GM19452 (cell line): ENCODE measurements around the gene IRF9.

Experiments used
- ATAC-seq: cut with Tn5 transposase; IDR thresholded peaks from one replicate; pipeline ENCODE4 v1.9.1; 2021; ENCODE audit not compliant: unreplicated experiment

Gene IRF9

DNA sequence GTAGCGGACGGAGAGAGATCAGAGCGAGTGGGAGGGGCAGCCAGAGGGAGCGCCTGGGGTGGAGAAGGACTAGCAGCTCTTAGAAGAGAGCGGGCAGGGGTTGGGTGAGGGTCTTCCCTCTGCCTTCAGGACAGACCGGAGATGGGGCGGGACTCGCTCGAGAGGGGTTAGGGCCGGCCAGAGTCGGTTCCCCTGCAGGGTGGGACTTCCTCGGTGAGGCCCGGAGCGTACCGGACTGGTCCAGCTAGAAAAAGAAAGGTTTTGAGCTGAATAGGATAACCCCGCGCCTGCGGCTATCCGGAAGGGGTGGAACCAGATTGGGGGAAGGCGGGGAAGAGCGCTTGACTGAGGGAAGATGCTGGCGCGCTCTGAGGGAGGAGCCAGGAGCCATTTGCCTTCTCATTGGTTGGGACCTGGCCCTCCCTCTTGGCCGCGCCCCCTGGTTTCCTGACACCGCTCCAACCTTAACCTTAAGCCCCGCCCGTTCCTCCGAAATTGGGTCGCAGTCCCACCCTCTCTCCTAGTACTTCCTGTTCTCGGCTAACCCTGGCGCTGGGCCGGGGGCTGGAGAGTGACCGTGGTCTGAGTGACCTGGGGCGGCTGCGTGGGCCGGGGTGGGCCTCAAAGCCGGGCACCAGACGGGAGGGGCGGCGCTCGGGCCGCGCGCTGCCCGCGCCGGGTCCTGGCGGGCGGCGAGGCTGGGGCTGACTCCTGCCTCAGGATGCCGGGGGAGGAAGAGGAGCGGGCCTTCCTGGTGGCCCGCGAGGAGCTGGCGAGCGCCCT is 13.9 kb upstream of the IRF9 start, which contains the start of gene RNF31:
Gene RNF31, plus strand, starts transcription at position 521 of the 783 bp plus-strand sequence. Its CDS starts 201 bp downstream, at position 722.
- peak; percentile 78 for ATAC-seq

DNA sequence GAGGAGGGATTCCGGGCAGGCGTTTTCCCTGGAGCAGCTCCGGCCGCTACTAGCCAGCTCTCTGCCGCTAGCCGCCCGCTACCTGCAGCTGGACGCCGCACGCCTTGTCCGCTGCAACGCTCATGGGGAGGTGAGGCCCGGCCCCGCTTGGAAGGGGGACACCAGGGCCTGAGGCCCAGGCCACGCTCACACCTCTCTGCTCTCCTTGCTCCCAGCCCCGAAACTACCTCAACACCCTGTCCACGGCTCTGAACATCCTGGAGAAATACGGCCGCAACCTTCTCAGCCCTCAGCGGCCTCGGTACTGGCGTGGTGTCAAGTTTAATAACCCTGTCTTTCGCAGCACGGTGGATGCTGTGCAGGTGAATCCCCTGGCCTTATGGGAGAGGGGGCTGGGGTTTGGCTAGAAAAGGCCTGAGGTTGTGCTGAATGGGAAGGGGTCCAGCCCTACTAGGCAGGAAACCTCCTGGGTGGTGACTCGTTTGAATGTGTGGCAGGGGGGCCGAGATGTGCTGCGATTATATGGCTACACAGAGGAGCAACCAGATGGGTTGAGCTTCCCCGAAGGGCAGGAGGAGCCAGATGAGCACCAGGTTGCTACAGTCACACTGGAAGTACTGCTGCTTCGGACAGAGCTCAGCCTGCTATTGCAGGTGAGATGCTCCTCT is 13.2 kb upstream of the IRF9 start:
- ATAC-seq, result no peak

DNA sequence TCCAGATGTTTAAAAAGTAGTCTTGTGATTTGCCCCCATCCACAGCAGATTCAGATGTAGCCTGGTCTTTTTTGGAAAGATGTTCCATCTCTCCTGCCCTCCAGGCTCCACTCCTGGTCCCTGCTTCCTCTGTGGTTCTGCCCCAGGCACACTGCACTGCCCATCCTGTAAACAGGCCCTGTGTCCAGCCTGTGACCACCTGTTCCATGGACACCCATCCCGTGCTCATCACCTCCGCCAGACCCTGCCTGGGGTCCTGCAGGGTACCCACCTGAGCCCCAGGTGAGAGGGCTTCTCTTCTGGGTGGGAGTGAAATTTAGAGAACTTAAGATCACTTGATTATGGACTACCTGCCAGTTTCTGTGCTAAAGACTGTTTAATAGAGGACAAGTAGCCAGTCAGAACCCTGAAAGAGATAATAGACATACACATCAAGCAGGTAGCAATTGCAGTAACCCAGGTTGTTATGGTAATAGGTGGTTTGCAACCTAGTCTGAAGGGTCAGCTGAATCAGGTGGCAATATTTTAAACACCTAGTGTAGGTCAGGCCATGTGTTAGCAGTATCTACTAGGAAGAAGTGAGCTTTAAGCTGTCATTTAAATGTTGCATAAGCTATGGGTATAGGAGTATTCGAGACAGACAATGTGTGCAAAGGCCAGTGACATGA is 11.6 kb upstream of the IRF9 start:
- no peak for ATAC-seq

DNA sequence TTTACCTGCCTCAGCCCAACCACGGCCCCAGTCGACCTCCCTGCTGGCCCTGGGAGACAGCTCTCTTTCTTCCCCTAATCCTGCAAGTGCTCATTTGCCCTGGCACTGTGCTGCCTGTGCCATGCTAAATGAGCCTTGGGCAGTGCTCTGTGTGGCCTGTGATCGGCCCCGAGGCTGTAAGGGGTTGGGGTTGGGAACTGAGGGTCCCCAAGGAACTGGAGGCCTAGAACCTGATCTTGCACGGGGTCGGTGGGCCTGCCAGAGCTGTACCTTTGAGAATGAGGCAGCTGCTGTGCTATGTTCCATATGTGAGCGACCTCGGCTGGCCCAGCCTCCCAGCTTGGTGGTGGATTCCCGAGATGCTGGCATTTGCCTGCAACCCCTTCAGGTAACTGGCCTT is 11.0 kb upstream of the IRF9 start:
- no peak for ATAC-seq

DNA sequence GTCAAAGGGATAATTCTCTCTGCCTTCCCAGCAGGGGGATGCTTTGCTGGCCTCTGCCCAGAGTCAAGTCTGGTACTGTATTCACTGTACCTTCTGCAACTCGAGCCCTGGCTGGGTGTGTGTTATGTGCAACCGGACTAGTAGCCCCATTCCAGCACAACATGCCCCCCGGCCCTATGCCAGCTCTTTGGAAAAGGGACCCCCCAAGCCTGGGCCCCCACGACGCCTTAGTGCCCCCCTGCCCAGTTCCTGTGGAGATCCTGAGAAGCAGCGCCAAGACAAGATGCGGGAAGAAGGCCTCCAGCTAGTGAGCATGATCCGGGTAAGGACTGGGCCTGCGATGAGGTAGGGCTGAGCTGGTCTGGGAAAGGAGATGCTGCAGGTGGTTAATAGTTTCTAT is 10.5 kb upstream of the IRF9 start:
- no peak for ATAC-seq

DNA sequence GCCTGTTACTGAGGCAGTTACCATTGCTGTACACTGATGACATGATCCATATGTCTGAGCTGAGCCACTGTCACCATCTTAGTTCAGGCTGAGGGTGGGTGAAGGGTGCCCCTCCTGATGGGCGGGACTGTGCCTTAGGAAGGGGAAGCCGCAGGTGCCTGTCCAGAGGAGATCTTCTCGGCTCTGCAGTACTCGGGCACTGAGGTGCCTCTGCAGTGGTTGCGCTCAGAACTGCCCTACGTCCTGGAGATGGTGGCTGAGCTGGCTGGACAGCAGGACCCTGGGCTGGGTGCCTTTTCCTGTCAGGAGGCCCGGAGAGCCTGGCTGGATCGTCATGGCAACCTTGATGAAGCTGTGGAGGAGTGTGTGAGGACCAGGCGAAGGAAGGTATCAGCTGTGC is 10.1 kb upstream of the IRF9 start:
- ATAC-seq, result no peak

DNA sequence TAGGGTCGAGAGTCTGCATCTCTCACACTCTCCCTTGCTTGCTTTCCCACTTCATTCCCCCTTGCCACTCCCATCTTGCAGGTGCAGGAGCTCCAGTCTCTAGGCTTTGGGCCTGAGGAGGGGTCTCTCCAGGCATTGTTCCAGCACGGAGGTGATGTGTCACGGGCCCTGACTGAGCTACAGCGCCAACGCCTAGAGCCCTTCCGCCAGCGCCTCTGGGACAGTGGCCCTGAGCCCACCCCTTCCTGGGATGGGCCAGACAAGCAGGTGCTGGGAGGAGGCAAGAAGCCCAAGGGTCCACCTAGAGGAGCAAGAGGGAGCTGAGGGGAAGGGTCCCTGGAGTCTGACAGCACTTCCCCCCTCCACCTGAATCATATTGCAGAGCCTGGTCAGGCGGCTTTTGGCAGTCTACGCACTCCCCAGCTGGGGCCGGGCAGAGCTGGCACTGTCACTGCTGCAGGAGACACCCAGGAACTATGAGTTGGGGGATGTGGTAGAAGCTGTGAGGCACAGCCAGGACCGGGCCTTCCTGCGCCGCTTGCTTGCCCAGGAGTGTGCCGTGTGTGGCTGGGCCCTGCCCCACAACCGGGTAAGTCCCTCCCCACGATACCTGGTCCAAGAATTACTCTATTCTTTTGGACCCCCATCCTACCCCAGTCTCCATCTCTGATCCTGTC is 9.5 kb upstream of the IRF9 start:
- no peak for ATAC-seq

DNA sequence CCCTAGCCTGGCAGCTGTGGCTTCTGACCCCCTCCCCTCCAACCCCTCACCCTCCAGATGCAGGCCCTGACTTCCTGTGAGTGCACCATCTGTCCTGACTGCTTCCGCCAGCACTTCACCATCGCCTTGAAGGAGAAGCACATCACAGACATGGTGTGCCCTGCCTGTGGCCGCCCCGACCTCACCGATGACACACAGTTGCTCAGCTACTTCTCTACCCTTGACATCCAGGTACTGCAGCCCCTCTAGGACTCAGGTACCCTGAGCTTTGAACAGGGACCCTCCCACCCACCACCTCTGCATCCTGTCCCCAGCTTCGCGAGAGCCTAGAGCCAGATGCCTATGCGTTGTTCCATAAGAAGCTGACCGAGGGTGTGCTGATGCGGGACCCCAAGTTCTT is 6.0 kb upstream of the IRF9 start:
- no peak for ATAC-seq

DNA sequence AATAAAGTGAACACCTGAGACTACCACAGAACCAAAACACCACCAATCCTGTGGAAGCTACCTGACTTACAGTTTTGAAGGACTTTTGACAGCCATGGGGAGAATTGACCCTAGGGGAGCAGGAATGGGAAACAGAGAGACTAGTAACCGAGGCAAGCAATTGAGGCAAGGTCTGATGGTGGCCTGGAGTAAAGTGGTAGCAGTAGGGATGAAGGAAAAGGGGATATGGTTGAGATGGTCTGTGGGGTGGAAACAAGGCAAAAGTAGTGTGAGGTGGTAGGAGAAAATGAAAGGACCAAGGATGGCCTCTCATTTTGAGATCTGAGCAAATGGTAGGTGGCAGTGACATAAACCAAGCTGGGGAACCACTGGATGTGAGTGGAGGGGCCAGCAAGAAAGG is 4.2 kb upstream of the IRF9 start:
- no peak for ATAC-seq

DNA sequence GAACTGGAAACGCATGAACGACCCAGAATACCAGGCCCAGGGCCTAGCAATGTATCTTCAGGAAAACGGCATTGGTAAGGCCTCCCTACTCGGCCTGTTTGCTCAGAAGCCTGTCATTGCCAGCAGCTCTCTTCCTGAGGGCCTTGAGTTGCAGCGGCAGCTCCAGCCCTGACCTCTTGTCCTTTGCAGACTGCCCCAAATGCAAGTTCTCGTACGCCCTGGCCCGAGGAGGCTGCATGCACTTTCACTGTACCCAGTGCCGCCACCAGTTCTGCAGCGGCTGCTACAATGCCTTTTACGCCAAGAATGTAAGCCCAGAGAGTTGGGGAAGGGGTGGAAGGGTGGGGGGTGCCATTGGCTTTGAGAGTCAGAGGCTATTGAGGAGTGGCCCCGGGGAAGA is 3.7 kb upstream of the IRF9 start:
- no peak for ATAC-seq

DNA sequence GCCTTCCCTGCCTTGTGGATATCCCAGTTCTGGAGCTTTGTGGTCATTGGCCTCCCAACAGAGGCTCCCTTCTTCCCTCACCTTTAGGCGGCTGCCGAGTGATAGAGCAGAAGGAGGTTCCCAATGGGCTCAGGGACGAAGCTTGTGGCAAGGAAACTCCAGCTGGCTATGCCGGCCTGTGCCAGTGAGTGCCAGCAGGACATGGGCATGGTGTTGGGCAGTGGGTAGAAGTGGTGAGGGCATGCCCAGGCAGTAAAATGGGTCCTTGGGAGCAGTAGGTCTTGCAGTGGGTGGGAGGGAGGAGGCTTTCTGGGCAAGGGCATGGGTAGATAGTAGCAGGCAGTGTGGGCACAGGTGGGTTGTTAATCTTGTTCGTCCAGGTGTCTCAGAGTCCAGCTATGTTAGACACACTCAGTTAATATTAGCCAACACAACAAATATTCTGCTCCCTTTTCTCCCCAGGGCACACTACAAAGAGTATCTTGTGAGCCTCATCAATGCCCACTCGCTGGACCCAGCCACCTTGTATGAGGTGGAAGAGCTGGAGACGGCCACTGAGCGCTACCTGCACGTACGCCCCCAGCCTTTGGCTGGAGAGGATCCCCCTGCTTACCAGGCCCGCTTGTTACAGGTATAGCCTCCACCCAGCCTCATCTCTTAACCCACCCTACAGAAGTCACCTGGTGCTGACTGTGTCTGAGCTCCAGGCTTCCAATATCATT is 1.1 kb upstream of the IRF9 start:
- ATAC-seq, result no peak

DNA sequence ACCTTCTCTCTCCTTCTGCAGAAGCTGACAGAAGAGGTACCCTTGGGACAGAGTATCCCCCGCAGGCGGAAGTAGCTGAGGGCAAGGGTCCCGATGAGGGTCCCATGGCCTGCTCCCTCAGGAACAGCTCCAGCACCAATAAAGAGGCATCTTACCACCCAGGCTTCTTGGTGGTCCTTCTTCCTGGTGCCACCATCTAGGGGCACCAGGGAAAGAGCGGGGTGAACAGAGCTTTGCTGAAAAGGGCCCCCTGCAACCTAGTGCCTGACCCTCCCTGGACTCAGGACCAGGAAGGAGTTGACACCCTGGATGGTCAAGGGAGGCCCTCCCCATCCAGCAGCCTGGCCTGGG is 591 bp upstream of the IRF9 start:
- ATAC-seq, result no peak

DNA sequence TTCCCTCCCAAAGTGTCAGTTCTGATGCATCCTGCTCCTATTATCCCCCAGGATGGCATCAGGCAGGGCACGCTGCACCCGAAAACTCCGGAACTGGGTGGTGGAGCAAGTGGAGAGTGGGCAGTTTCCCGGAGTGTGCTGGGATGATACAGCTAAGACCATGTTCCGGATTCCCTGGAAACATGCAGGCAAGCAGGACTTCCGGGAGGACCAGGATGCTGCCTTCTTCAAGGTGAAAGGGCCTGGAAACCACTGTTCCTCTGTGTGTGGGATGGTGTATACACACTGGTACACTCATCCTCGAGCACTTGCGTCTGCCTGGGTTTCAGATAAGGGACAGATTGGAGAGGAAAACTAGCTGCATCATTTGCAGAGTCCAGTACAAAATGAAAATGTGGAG is 1.0 kb downstream of the IRF9 start:
- ATAC-seq, result no peak

DNA sequence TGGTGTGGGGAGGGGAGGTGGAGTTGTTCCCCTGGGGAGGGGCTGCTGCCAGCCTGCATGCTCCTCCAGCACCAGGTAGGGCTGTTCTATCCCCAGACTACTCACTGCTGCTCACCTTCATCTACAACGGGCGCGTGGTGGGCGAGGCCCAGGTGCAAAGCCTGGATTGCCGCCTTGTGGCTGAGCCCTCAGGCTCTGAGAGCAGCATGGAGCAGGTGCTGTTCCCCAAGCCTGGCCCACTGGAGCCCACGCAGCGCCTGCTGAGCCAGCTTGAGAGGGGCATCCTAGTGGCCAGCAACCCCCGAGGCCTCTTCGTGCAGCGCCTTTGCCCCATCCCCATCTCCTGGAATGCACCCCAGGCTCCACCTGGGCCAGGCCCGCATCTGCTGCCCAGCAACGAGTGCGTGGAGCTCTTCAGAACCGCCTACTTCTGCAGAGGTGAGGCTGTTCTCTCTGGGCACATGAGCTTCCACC is 3.5 kb downstream of the IRF9 start:
- ATAC-seq, result no peak

DNA sequence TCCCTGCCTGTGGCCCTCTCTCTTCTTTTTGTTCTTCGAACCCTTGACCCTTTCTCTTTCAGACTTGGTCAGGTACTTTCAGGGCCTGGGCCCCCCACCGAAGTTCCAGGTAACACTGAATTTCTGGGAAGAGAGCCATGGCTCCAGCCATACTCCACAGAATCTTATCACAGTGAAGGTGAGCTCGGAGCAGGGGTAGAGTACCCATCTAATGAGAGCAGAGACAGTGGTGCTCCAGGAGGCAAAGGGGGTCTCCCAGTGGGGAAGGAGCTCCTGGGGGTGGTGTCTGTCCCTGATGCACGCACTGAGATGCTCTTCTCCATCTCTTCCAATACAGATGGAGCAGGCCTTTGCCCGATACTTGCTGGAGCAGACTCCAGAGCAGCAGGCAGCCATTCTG is 4.7 kb downstream of the IRF9 start:
- no peak for ATAC-seq

DNA sequence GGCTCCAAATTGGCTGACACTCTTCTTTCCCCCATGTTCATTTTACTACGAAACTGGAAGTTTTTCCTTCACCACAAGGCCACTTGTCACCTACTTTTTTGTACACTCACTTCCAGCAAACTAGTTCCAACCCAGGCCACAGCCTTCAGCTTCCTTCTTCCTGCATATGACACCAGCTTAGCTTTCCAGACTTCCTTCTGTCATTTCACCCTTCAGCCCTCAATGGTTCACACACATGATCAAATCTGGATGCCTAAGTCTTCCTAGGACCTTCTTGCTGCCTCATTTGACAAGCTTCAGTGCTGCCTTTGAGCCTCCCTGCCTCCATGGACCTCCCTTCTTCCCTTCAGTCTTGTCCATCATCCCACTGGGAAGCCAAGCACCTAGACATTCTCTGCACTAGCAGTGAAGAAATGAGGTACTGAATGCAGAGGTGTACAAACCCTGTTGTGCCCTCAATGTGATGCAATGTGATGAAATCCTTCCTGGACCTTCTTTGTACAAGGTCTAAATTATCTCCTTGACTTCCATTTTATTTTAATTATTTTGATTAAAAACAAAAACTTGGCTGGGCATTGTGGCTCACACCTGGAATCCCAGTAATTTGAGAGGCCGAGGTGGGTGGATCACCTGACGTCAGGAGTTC is 6.5 kb downstream of the IRF9 start:
- no peak for ATAC-seq

DNA sequence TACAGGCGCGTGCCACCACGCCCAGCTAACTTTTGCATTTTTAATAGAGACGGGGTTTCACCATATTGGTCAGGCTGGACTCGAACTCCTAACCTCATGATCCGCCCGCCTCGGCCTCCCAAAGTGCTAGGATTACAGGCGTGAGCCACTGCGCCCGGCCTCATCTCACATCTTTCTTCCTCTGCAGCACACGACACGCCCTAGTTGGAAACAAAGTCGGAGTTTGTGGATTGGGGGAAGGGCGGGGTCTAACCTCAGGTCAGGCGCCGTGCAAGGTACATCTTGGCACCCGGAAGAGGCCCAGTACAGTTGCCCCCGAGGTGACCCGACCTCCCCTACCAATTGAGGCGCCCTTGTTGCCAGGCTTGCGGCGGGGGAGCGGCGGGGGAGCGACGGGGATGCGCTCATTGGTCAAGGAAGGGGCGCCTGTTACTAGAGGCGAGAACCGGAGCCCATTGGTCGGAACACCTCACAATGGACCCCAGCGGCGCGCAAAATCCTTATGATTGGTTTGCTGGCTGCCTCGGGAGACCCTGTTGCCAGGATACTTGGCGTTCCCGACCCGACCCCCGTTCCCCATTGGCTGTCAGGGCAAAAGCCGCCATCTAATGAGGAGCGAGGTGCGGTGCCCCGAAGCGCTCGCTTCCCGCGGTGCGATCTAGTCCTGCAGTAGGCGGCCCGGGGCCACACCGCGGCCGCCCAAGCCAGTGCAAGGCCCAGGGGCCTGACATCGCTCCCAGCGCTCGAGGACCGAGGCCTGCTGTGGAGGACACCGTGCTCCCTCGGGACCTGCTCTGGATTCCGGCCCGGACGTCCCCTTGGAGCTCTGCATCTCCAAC is 10.6 kb downstream of the IRF9 start, which contains the start of gene REC8:
Gene REC8, plus strand, starts transcription at position 659 of the 839 bp plus-strand sequence. CDS start 473 bp downstream, outside the sequence.
- peak; percentile 77 for ATAC-seq

DNA sequence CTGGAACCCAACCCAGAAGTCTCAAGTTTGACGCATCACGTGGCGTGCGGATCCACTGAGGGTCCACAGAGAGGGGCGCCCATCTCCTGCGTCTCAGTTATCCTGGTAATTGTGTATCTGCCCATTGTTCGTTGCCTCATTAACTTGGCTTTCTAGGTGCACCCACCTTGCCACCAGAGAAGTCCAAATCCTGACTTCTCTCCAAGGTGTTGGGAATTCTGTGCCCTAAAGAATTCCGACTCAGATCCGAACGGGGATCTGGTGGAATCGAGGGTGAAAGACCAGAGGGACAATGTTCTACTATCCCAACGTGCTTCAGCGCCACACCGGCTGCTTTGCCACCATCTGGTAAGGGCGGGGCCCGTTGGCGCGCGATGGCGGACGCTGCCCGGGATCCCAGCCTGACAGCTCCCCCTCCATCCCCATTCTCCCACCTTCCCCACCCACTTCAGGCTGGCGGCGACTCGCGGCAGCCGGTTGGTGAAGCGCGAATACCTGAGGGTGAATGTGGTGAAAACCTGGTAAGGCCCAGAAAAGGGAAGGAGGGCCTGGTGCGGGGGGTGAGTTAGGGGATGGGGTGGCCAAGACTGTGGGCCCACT is 11.3 kb downstream of the IRF9 start:
- no peak for ATAC-seq

DNA sequence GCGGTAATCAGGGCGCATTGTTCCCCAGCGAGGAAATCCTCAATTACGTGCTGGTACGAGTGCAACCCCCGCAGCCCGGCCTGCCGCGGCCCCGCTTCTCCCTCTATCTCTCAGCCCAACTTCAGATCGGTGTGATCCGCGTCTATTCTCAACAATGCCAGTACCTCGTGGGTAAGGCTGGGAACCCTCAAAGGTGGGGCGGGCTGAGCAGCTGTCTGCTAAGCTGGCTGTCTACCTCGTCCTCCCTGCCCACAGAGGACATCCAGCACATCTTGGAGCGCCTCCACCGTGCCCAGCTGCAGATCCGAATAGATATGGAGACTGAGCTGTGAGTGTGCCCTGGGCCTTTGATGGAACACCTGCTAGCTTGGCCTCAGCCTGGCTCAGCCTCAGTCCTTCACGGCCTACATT is 11.8 kb downstream of the IRF9 start:
- no peak for ATAC-seq
